ENCODE measurements around the gene MYADM. TPM values are rescaled to one million over a fixed set of nuclear protein-coding genes. Genes with fewer than 3 reads are reported as not detected.
A peak's percentile ranks its signal among the peaks of the same experiment; 100 is the strongest.

MYADM gene, protein sequence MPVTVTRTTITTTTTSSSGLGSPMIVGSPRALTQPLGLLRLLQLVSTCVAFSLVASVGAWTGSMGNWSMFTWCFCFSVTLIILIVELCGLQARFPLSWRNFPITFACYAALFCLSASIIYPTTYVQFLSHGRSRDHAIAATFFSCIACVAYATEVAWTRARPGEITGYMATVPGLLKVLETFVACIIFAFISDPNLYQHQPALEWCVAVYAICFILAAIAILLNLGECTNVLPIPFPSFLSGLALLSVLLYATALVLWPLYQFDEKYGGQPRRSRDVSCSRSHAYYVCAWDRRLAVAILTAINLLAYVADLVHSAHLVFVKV
- total RNA-seq (2013) = 26.0 TPM
- polyA plus RNA-seq (100 to 1,000 TPM; 162 to 310 (median 254) TPM), polyA minus RNA-seq (62.1 and 88.1 TPM in 2 replicates), total RNA-seq (43.4 to 827 (median 264) reads per million in 11 experiments)

DNA sequence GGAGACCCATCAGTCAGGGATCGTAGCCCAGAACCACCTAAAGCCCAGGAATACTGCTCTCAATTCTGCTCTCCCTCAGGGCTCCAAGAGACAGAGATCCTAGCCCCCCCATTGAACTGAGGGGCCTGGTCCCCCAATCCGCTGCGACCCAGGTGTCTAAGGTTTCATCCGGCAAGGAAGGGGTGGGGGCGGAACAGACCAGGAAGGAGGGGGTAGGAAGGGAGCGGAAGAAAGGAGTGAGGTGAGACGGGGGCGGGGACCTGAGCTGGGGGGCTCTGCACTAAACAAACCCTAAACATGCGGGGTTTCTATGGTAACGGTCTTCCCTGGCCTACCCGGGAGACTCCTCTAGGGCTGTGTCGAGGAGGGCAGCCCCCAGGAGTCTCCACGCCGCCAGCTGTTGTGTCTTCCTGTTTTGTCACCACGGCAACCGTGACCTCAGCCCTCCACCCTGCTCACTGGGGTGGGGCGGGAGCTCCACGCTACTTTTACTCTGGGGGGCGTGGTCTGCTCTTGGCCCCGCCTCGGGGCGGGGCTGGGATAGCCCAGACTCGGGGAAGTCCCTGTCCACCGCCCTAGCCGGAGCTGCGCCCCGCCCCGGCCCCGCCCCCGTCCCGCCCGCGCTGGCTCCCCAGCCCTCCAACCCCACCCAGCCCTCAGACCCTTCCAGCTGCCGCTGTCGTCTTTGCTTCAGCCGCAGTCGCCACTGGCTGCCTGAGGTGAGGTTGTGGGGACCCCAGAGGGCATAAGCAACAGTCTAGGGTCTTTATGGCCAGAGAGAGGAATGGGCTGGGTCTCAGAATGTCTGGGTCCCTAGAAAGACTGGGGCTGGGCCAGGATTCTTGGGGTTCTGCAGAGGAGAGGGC lies at the start of gene MYADM:
MYADM (plus strand) TSS at position 659 of the 866 bp plus-strand sequence. CDS start 5,647 bp downstream, outside the sequence.
- H3K27me3 ChIP-seq (ENCODE audit: control insufficient read depth in 2 of 2, insufficient read depth in 2 of 2, low read length in 2 of 2) = no peaks in the 10 kb centered on the region
- H3K36me3 ChIP-seq (replicated peaks in 1 of 2; ENCODE audit: control insufficient read depth in 1 of 2, insufficient read depth in 2 of 2, low read length in 2 of 2) = peaks cover 3% of the 10 kb centered on the region in 2 donors
- intact Hi-C loops (cut with micrococcal nuclease) = loop anchor here in 1 of 2 donors (2.0 kb wide), 1 partner anchor 25 kb away; no protein-coding TSS in a partner anchor
- H4K20me1 ChIP-seq (ENCODE audit: insufficient read depth, low read length) = peaks cover 36% of the 10 kb centered on the region
- Mint-ChIP-seq H3K9me3 (peaks cover 0 to 11% (median 1%) of the 10 kb centered on the region in 7 donors), H3K4me3 (peak within 1 kb of the TSS; percentile 97 to 99), H3K4me1 (peaks cover 49% of the 10 kb centered on the region), H3K36me3 (peaks cover 11 to 21% of the 10 kb centered on the region in 2 donors), H3K27ac (peak within 1 kb of the TSS; percentile 98 to 100 (median 99)), H3K27me3 (ENCODE audit: low read depth in 3 of 3) (peaks cover 0 to 20% (median 18%) of the 10 kb centered on the region in 3 donors)
- peak within 1 kb of the TSS; percentile 99 for H3K27ac ChIP-seq (ENCODE audit: low read depth in 1 of 2, low read length in 2 of 2)
- peaks cover 47 to 52% of the 10 kb centered on the region in 2 donors for H3K4me1 ChIP-seq (ENCODE audit: control insufficient read depth in 1 of 2, insufficient read depth in 2 of 2, low read length in 2 of 2)
- 3% methylated on average over 19 of the region's 37 CpGs for WGBS (ENCODE audit: insufficient coverage)
- H3K4me2 ChIP-seq (replicated peaks; ENCODE audit: extremely low read depth, low read length, poor library complexity, severe bottlenecking) = peak within 1 kb of the TSS; percentile 85
- H3K9ac ChIP-seq (ENCODE audit: insufficient read depth, low read length, poor library complexity, severe bottlenecking) = peak within 1 kb of the TSS; percentile 99
- no peaks in the 10 kb centered on the region for H3K9me3 ChIP-seq (replicated peaks in 1 of 2; ENCODE audit: control insufficient read depth in 1 of 2, insufficient read depth in 1 of 2, low read length in 2 of 2)
- DNase-seq = peak; percentile 99 to 100 (median 99)
- TF ChIP-seq, protein P1, sequence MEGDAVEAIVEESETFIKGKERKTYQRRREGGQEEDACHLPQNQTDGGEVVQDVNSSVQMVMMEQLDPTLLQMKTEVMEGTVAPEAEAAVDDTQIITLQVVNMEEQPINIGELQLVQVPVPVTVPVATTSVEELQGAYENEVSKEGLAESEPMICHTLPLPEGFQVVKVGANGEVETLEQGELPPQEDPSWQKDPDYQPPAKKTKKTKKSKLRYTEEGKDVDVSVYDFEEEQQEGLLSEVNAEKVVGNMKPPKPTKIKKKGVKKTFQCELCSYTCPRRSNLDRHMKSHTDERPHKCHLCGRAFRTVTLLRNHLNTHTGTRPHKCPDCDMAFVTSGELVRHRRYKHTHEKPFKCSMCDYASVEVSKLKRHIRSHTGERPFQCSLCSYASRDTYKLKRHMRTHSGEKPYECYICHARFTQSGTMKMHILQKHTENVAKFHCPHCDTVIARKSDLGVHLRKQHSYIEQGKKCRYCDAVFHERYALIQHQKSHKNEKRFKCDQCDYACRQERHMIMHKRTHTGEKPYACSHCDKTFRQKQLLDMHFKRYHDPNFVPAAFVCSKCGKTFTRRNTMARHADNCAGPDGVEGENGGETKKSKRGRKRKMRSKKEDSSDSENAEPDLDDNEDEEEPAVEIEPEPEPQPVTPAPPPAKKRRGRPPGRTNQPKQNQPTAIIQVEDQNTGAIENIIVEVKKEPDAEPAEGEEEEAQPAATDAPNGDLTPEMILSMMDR (IDR thresholded peaks at IDR 0.05) = no peak
- H2AFZ ChIP-seq (ENCODE audit: insufficient read depth, low read depth, low read length, poor library complexity, severe bottlenecking) = no peak within 1 kb of the TSS
- H3K4me3 ChIP-seq (replicated peaks in 1 of 3; ENCODE audit: low read depth in 2 of 3, low read length in 3 of 3) = peak within 1 kb of the TSS; percentile 77 to 100 (median 100)
- H3K79me2 ChIP-seq (ENCODE audit: insufficient read depth, low read length) = peaks cover 44% of the 10 kb centered on the region

DNA sequence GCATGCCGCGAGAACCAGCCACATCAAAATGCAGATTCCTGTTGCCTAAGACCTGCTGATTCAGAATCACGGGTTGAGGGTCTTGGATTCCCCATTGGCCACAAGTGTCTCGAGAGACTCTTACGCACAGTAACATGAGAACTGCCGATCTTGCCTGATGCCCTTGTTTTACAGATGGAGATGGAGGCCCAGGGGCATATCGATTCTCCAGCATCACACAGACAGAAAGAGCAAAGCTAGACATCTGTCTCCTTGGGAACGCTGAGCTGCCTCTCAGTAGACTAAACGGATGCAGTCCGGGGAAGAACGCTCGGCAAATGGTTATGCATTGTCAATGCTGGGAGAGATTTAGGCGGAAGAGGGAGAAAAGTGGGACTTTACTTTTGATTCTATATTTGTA lies 48.9 kb upstream of the MYADM start:
- Histone ChIP-seq H3K27me3 (ENCODE audit: control insufficient read depth in 2 of 2, insufficient read depth in 2 of 2, low read length in 2 of 2) (no peaks in the 10 kb centered on the region), H4K20me1 (ENCODE audit: insufficient read depth, low read length) (peaks cover 83% of the 10 kb centered on the region), H3K36me3 (replicated peaks in 1 of 2; ENCODE audit: control insufficient read depth in 1 of 2, insufficient read depth in 2 of 2, low read length in 2 of 2) (peaks cover 26 to 57% of the 10 kb centered on the region in 2 donors), H3K79me2 (ENCODE audit: insufficient read depth, low read length) (peaks cover 76% of the 10 kb centered on the region), H3K9ac (ENCODE audit: insufficient read depth, low read length, poor library complexity, severe bottlenecking) (no peak overlapping the region), H3K27ac (ENCODE audit: low read depth in 1 of 2, low read length in 2 of 2) (peak overlapping the region in 1 of 2 donors; percentile 31), H3K4me2 (replicated peaks; ENCODE audit: extremely low read depth, low read length, poor library complexity, severe bottlenecking) (no peak overlapping the region), H3K9me3 (replicated peaks in 1 of 2; ENCODE audit: control insufficient read depth in 1 of 2, insufficient read depth in 1 of 2, low read length in 2 of 2) (no peaks in the 10 kb centered on the region), H3K4me3 (replicated peaks in 1 of 3; ENCODE audit: low read depth in 2 of 3, low read length in 3 of 3) (no peak overlapping the region), H3K4me1 (ENCODE audit: control insufficient read depth in 1 of 2, insufficient read depth in 2 of 2, low read length in 2 of 2) (peaks cover 29 to 33% of the 10 kb centered on the region in 2 donors), H2AFZ (ENCODE audit: insufficient read depth, low read depth, low read length, poor library complexity, severe bottlenecking) (no peak overlapping the region)
- H3K27ac Mint-ChIP-seq = peak overlapping the region in 3 of 7 donors; percentile 22 to 59 (median 35)
- peaks cover 0 to 2% (median 1%) of the 10 kb centered on the region in 3 donors for H3K27me3 Mint-ChIP-seq (ENCODE audit: low read depth in 3 of 3)
- H3K36me3 Mint-ChIP-seq = peaks cover 41 to 65% of the 10 kb centered on the region in 2 donors
- intact Hi-C loops (cut with micrococcal nuclease) = no loop called here
- H3K9me3 Mint-ChIP-seq = no peaks in the 10 kb centered on the region
- TF ChIP-seq, protein P1 (IDR thresholded peaks at IDR 0.05) = no peak
- DNase-seq = no peak
- H3K4me3 Mint-ChIP-seq = no peak overlapping the region
- H3K4me1 Mint-ChIP-seq = peaks cover 34% of the 10 kb centered on the region
- 90% methylated on average over 2 of the region's 13 CpGs for WGBS (ENCODE audit: insufficient coverage)
